Adrenal gland (tissue), 12 donors: Measurements from ENCODE around the gene TBC1D22A. TPM values are rescaled to one million over a fixed set of nuclear protein-coding genes. Genes with fewer than 3 reads are reported as not detected.

Experiments used
- DNase-seq, 7 donors: peaks; one replicate each; pipeline ENCODE4 v3.0.0-alpha.2; 2019 to 2020
- H3K27ac ChIP-seq, 5 donors: fragments of 200-600 bp; sonication (generic) in 4 of 5; 1 replicate in 3 of 5; 2 replicates in 2 of 5; pipeline versions ENCODE4 v1.5.1 to v1.8.0; 2016 to 2020; ENCODE audit warnings: mild to moderate bottlenecking in 1 of 5
- H3K27me3 ChIP-seq: fragments of 200-600 bp; 2 replicates; pipeline ENCODE4 v1.8.0; 2021
- H3K36me3 ChIP-seq, 2 donors: fragments of 200-600 bp; replicated peaks in 1 of 2; 1 replicate in 1 of 2; 2 replicates in 1 of 2; pipeline versions ENCODE4 v1.5.1 to v1.8.0; 2018 to 2022
- H3K4me1 ChIP-seq, 2 donors: fragments of 200-600 bp; replicated peaks in 1 of 2; 1 replicate in 1 of 2; 2 replicates in 1 of 2; pipeline versions ENCODE4 v1.5.1 to v1.8.0; 2018 to 2021
- H3K4me3 ChIP-seq, 4 donors: fragments of 200-600 bp; sonication (generic) in 3 of 4; one replicate each; pipeline ENCODE4 v1.5.1; 2016 to 2018
- H3K9me3 ChIP-seq, 3 donors: fragments of 200-600 bp; sonication (generic) in 1 of 3; replicated peaks in 1 of 3; 1 replicate in 2 of 3; 2 replicates in 1 of 3; pipeline versions ENCODE4 v1.5.1 to v1.8.0; 2016 to 2021
- POLR2A ChIP-seq, 2 donors: fragments of 450-650 bp; IDR thresholded peaks; one replicate each; pipeline ENCODE4 v1.6.1; 2017; ENCODE audit warnings: antibody characterized with exemption in 2 of 2, mild to moderate bottlenecking in 2 of 2, moderate library complexity in 1 of 2
- WGBS, 4 donors: extraction: QIAGEN DNeasy Blood & Tissue Kit in 2 of 4; methylation state at CpG; one replicate each; pipeline versions ENCODE4 v1.1.5 to v1.1.7; 2013 to 2017; 5-methylcytosine and 5-hydroxymethylcytosine counted together
- intact Hi-C, 2 donors: fragments of 100-400 bp; cut with DNase I; formaldehyde crosslinking; loops; one replicate each; pipeline versions ENCODE4 v1.14.1 to v1.15.0; 2022 to 2023
- polyA plus RNA-seq, 3 donors: library from polyadenylated mRNA; stranded (reverse); fragments of 200-250 nt in 2 of 3; fragments of 350-450 nt in 1 of 3; fragmentation: Illumina TruSeq in 1 of 3; extraction: RNeasy Lipid Tissue Mini Kit (QIAGEN cat#74804) in 1 of 3; gene quantifications; one replicate each; pipeline ENCODE4 v1.2.3, GENCODE V29; 2013 to 2014
- total RNA-seq, 9 donors: library from RNA; depleted of rRNA in 4 of 9; stranded (reverse); fragments of >200 nt in 4 of 9; fragments of 120-200 nt in 1 of 9; fragmentation: NEBNext Ultra II Directional in 1 of 9; extraction: Animal tissue kit (Norgen Biotek cat#: 25700) in 1 of 9; gene quantifications; one replicate each; pipeline versions ENCODE4 v1.1.0 to v1.2.4, GENCODE V29; 2013 to 2023
- TF ChIP-seq, protein P1 (sequence below), 6 experiments: fragments of 450-650 bp in 4 of 6; fragments of 200-600 bp in 2 of 6; sonication (generic) in 1 of 6; IDR thresholded peaks; 1 replicate in 5 of 6; 2 replicates in 1 of 6; pipeline versions ENCODE4 v1.5.1 to v1.8.0; 2016 to 2021; ENCODE audit warnings: antibody characterized with exemption in 6 of 6, mild to moderate bottlenecking in 2 of 6, moderate library complexity in 1 of 6
- donor health status: healthy with polysubstance abuse.
- donor health status: Bipolar disorder and iron deficiency.
- donor health status: DM: yes; HTN: yes; CAD: no.
- donor health status: DM: no; HTN: no; CAD: no.
- donor health status: DM: no; HTN: no; CAD: no.
- donor health status: DM: yes; HTN: yes; CAD: no.

The TBC1D22A gene
- total and polyA plus RNA-seq, 12 donors, result 11.5 to 44.2 (median 28.1) TPM

DNA sequence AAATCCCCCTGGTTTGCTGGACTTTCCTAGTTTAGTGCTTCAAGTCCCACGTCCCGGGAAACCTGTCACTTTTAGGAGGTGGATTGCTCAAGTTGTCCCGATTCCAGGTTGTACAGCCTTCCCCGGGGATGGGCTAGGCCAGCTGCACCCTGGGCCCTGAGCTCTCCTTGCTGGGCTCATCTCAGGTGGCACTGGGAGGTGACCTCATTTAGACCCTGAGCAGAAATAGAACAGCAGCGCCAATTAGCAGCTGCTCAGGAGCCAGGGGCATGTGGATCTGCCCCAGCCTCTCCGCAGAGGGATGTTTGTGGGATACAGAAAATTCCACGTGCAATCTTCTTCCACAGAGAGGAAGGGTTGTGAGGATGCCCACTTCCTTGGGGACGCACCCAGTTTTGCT lies 14.8 kb upstream of the TBC1D22A start:
- Histone ChIP-seq H3K9me3 (no peaks in the 10 kb centered on the region), H3K36me3 (no peaks in the 10 kb centered on the region), H3K4me3 (no peak overlapping the region), H3K27me3 (no peaks in the 10 kb centered on the region), H3K27ac (no peak overlapping the region), H3K4me1 (peaks cover 5 to 17% of the 10 kb centered on the region in 2 donors)
- WGBS, 4 donors, result 72 to 94% (median 77%) methylated on average over 3 to 8 of the region's 8 CpGs
- TF ChIP-seq, protein P1, sequence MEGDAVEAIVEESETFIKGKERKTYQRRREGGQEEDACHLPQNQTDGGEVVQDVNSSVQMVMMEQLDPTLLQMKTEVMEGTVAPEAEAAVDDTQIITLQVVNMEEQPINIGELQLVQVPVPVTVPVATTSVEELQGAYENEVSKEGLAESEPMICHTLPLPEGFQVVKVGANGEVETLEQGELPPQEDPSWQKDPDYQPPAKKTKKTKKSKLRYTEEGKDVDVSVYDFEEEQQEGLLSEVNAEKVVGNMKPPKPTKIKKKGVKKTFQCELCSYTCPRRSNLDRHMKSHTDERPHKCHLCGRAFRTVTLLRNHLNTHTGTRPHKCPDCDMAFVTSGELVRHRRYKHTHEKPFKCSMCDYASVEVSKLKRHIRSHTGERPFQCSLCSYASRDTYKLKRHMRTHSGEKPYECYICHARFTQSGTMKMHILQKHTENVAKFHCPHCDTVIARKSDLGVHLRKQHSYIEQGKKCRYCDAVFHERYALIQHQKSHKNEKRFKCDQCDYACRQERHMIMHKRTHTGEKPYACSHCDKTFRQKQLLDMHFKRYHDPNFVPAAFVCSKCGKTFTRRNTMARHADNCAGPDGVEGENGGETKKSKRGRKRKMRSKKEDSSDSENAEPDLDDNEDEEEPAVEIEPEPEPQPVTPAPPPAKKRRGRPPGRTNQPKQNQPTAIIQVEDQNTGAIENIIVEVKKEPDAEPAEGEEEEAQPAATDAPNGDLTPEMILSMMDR (IDR thresholded peaks at IDR 0.05), result no peak
- TF ChIP-seq POLR2A (IDR thresholded peaks at IDR 0.05), result no peak
- DNase-seq, result no peak
- intact Hi-C loops, result no loop called here

DNA sequence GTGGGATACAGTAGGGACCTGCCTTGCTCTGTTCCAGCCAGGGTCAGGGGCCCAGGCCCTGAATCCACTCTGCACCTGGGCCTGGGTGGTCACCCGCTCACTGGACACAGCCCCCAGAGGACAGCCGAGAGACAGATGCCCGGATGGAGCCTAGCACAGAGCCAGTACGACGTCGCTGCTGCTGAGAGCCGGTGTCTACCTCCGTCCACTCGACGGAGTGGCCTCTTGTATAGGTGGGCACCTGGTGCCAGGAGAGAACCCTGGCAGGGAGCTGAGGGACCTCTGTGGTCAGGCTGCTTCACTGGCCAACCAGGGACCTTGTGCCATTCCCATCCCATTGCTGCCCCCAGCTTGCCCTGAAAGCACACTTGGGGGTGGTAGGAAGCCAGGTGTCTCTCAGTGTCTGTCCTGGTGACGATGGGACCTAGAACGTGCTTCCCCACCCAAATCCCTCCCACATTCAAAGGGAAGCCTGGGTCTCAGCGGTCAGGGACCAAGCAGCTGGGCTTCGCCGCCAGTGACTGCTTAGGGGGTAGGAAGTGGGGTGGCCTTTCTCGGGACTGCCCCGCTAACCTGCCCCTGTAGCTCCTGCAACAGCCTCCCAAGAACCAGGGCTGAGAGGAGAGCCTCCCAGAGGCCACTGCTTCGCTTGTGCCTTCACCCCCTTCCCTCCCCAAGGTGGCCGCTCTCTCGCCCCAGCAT lies 14.1 kb upstream of the TBC1D22A start:
- Histone ChIP-seq H3K36me3 (no peaks in the 10 kb centered on the region), H3K4me3 (no peak overlapping the region), H3K27ac (peak overlapping the region in 1 of 5 donors; percentile 64), H3K4me1 (peaks cover 8 to 21% of the 10 kb centered on the region in 2 donors), H3K9me3 (no peaks in the 10 kb centered on the region), H3K27me3 (no peaks in the 10 kb centered on the region)
- 75 to 83% (median 83%) methylated on average over 1 to 20 of the region's 20 CpGs for WGBS, 4 donors
- intact Hi-C loops, result no loop called here
- DNase-seq, result no peak
- TF ChIP-seq, protein P1 (IDR thresholded peaks at IDR 0.05), result no peak
- TF ChIP-seq POLR2A (IDR thresholded peaks at IDR 0.05), result no peak

DNA sequence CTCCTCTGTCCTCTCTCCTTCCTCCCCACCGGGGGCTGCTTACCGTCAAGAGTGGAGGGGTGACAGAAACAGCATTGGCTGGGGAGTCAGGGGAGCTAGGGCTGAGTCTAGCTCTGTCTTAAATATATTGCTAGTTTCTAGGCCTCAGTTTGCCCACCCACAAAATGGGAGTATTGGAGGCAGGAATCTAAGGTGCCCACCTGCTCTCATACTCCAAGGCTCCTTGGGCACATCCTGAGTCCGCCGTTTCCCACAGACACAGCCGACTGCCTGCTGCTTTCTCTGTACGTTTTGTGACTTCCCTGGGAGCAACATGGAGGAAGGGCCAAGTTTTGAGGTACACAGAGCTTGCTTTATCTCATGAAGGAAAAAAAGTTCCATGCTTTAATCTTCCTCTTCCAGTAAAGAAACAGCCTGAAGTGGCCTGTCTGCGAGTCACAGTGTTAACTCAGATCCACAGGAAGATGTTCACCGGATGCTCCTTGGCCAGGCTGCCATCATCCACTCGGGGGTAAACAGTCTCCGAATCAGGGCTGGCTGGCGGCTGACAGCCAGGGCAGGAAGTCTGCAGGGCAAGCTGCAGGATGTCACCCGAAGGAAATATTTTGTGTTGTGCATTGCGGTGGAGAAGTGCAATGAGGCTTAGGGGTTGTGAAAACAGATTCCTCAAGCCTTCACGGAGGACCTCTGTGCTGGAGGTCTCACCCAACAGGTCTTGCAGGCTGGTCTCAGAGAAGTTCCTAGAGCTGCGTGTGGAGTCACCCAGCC lies 13.4 kb upstream of the TBC1D22A start:
- Histone ChIP-seq H3K27me3 (no peaks in the 10 kb centered on the region), H3K4me3 (no peak overlapping the region), H3K9me3 (no peaks in the 10 kb centered on the region), H3K36me3 (no peaks in the 10 kb centered on the region), H3K4me1 (peaks cover 15 to 28% of the 10 kb centered on the region in 2 donors), H3K27ac (peak overlapping the region in 2 of 5 donors; percentile 20 to 64)
- 38 to 59% (median 44%) methylated on average over 12 to 15 of the region's 15 CpGs for WGBS, 4 donors
- intact Hi-C loops, result no loop called here
- DNase-seq, result peak in 1 of 7 donors; percentile 48
- no peak for TF ChIP-seq POLR2A (IDR thresholded peaks at IDR 0.05)
- TF ChIP-seq, protein P1 (IDR thresholded peaks at IDR 0.05), result no peak

DNA sequence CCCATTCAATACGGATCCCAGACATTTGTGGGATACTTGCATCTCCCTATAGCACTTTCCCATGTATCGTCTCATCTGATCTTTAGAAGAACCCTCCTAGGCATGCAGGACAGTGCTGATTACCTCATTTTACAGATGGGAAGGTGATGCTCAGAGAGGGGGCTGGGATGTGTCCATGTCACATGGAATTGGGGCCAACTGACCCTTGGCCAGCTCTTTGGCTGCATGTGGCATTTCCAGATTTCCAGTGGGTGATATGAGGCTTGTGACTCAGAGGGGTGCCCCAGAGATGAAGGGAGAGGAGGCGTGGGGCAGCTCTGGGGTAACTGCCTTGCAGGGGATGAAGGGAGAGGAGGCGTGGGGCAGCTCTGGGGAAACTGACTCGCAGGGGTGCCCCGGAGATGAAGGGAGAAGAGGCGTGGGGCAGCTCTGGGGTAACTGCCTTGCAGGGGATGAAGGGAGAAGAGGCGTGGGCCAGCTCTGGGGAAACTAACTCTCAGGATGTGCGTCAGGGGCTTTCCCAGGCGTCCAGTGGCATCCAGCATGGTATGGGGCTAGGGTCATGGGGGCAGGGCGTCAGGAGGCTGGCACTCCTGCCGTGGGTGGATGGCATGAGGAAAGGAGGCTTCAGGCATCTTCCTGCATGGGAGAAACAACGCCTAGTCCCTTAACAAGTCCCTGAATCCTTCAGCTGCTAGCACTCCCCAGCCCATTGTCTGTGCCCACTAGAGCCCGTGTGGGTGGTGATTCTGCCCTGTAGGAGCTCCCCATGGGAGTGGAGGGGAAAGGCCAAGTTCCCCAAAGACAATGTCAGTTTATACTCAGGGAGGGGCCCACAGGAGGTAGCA lies 12.5 kb upstream of the TBC1D22A start:
- TF ChIP-seq, protein P1 (IDR thresholded peaks at IDR 0.05), result no peak
- TF ChIP-seq POLR2A (IDR thresholded peaks at IDR 0.05), result no peak
- peak overlapping the region in 1 of 5 donors; percentile 64 for H3K27ac ChIP-seq
- H3K36me3 ChIP-seq, result no peaks in the 10 kb centered on the region
- no peak overlapping the region for H3K4me3 ChIP-seq
- no peaks in the 10 kb centered on the region for H3K27me3 ChIP-seq
- H3K4me1 ChIP-seq, result peaks cover 23 to 34% of the 10 kb centered on the region in 2 donors
- WGBS, 4 donors, result 67 to 77% (median 74%) methylated on average over 12 to 14 of the region's 14 CpGs
- DNase-seq, result no peak
- no peaks in the 10 kb centered on the region for H3K9me3 ChIP-seq
- intact Hi-C loops, result no loop called here
